HepG2 (cell line): ENCODE data around the gene CORO1C. TPM values are rescaled to one million over a fixed set of nuclear protein-coding genes. Genes with fewer than 3 reads are reported as not detected.
A peak's percentile ranks its signal among the peaks of the same experiment; 100 is the strongest.

ENCODE experiments used
- ELF3 ChIP-seq: IDR thresholded peaks from 2 replicates; pipeline ENCODE4 v1.6.1; 2016; ENCODE audit warnings: missing genetic modification reagents, missing compliant biosample characterization
- HMGXB3 ChIP-seq: sonication (generic); formaldehyde crosslinking; IDR thresholded peaks from 2 replicates; pipeline ENCODE4 v1.4.0; 2020; ENCODE audit warnings: missing genetic modification reagents, borderline replicate concordance
- HNF4A ChIP-seq: sonication (generic); formaldehyde crosslinking; IDR thresholded peaks from 2 replicates; pipeline ENCODE4 v1.4.0; 2020; ENCODE audit warnings: missing genetic modification reagents
- MAZ ChIP-seq, 2 experiments: sonication (generic) in 1 of 2; formaldehyde crosslinking in 1 of 2; IDR thresholded peaks; 2 replicates each; pipeline versions ENCODE4 v1.5.0 to v1.6.1; 2012 to 2020; ENCODE audit warnings: low read depth in 2 of 2, mild to moderate bottlenecking in 2 of 2, borderline replicate concordance in 1 of 2, improper control_type of control experiment in 1 of 2, low read length in 1 of 2, missing genetic modification reagents in 1 of 2, moderate library complexity in 1 of 2
- NCOA1 ChIP-seq: sonication (generic); formaldehyde crosslinking; IDR thresholded peaks from 2 replicates; pipeline ENCODE4 v1.9.0; 2021; ENCODE audit warnings: missing genetic modification reagents
- NPAS2 ChIP-seq: sonication (generic); formaldehyde crosslinking; IDR thresholded peaks from 2 replicates; pipeline ENCODE4 v1.8.0; 2022; ENCODE audit warnings: mild to moderate bottlenecking, missing genetic modification reagents, borderline replicate concordance
- SKI ChIP-seq: fragments of 450-650 bp; IDR thresholded peaks from one replicate; pipeline ENCODE4 v1.6.1; 2018; ENCODE audit warnings: mild to moderate bottlenecking; ENCODE audit not compliant: partially characterized antibody
- XRCC5 ChIP-seq: fragments of 200-400 bp; formaldehyde crosslinking; optimal IDR thresholded peaks from 2 replicates; pipeline ENCODE3; 2017; ENCODE audit warnings: mild to moderate bottlenecking, low read length
- ZBTB1 ChIP-seq: sonication (generic); formaldehyde crosslinking; IDR thresholded peaks from 2 replicates; pipeline ENCODE4 v1.4.0; 2020; ENCODE audit warnings: missing genetic modification reagents, borderline replicate concordance
- ZBTB20 ChIP-seq: sonication (generic); formaldehyde crosslinking; IDR thresholded peaks from 2 replicates; pipeline ENCODE4 v1.8.1; 2023; ENCODE audit warnings: missing genetic modification reagents, low read depth, mild to moderate bottlenecking, borderline replicate concordance
- ZC3H13 ChIP-seq: sonication (generic); formaldehyde crosslinking; IDR thresholded peaks from 2 replicates; pipeline ENCODE4 v1.8.1; 2023; ENCODE audit warnings: mild to moderate bottlenecking, missing genetic modification reagents, moderate library complexity
- ZNF546 ChIP-seq: sonication (generic); formaldehyde crosslinking; conservative IDR thresholded peaks from 2 replicates; pipeline ENCODE4 v1.8.1; 2023; ENCODE audit warnings: mild to moderate bottlenecking, missing genetic modification reagents
- ZNF569 ChIP-seq: sonication (generic); formaldehyde crosslinking; IDR thresholded peaks from 2 replicates; pipeline ENCODE4 v1.5.0; 2020; ENCODE audit warnings: mild to moderate bottlenecking, missing genetic modification reagents, moderate library complexity, borderline replicate concordance
- ZNF713 ChIP-seq: sonication (generic); formaldehyde crosslinking; IDR thresholded peaks from 2 replicates; pipeline ENCODE4 v1.4.0; 2020; ENCODE audit warnings: mild to moderate bottlenecking, missing genetic modification reagents
- polyA plus RNA-seq, 8 experiments: library from polyadenylated mRNA; depleted of rRNA in 3 of 8; stranded (reverse) in 7 of 8; unstranded in 1 of 8; fragments of >200 nt; fragmentation: Illumina TruSeq in 4 of 8; extraction: Trizol in 4 of 8; gene quantifications; 2 replicates each; pipeline versions ENCODE4 v1.2.1 to v1.2.3, GENCODE V29; 2011 to 2016; ENCODE audit warnings: low read depth in 4 of 8, missing spikeins in 1 of 8, mixed read lengths in 1 of 8; ENCODE audit not compliant: insufficient read depth in 1 of 8
- total RNA-seq, 5 experiments: library from RNA; depleted of rRNA; stranded (reverse); fragments of >200 nt; fragmentation: Illumina TruSeq; extraction: Trizol; gene quantifications; 2 replicates each; pipeline ENCODE4 v1.2.3, GENCODE V29; 2016; ENCODE audit warnings: low read depth in 1 of 5
- TF ChIP-seq, protein P1 (sequence below): sonication (generic); formaldehyde crosslinking; IDR thresholded peaks from 2 replicates; pipeline ENCODE4 v1.4.0; 2020; ENCODE audit warnings: missing genetic modification reagents

CORO1C gene
- total and polyA plus RNA-seq, 2 of the 13 experiments (the other 11 are each of a cell fraction or from before 2014, with no cell fraction given): 73.7 to 131 TPM

GRCh38 chr12:108734200-108734906, 3.0 kb upstream of the CORO1C start (continued):
- TF ChIP-seq ZC3H13 (CRISPR knock-in tag) (peak; percentile 41; the same call in 1 of the 2 replicates), HNF4A (CRISPR knock-in tag) (peak; percentile 94), MAZ (IDR thresholded peaks at IDR 0.05; ENCODE audit: borderline replicate concordance, low read depth, low read length) (no peak), MAZ (CRISPR knock-in tag; IDR thresholded peaks at IDR 0.05; ENCODE audit: low read depth) (no peak), ZBTB20 (CRISPR knock-in tag) (peak; percentile 83; the same call in 1 of the 2 replicates), NPAS2 (no peak), ZNF713 (CRISPR knock-in tag) (no peak), XRCC5 (no peak), ZBTB1 (no peak), ZNF569 (CRISPR knock-in tag) (no peak), SKI (no peak), ZNF546 (CRISPR knock-in tag) (no peak), NCOA1 (CRISPR knock-in tag) (no peak), ELF3 (CRISPR knock-in tag) (peak; percentile 66), HMGXB3 (CRISPR knock-in tag) (no peak)
- TF ChIP-seq, protein P1, sequence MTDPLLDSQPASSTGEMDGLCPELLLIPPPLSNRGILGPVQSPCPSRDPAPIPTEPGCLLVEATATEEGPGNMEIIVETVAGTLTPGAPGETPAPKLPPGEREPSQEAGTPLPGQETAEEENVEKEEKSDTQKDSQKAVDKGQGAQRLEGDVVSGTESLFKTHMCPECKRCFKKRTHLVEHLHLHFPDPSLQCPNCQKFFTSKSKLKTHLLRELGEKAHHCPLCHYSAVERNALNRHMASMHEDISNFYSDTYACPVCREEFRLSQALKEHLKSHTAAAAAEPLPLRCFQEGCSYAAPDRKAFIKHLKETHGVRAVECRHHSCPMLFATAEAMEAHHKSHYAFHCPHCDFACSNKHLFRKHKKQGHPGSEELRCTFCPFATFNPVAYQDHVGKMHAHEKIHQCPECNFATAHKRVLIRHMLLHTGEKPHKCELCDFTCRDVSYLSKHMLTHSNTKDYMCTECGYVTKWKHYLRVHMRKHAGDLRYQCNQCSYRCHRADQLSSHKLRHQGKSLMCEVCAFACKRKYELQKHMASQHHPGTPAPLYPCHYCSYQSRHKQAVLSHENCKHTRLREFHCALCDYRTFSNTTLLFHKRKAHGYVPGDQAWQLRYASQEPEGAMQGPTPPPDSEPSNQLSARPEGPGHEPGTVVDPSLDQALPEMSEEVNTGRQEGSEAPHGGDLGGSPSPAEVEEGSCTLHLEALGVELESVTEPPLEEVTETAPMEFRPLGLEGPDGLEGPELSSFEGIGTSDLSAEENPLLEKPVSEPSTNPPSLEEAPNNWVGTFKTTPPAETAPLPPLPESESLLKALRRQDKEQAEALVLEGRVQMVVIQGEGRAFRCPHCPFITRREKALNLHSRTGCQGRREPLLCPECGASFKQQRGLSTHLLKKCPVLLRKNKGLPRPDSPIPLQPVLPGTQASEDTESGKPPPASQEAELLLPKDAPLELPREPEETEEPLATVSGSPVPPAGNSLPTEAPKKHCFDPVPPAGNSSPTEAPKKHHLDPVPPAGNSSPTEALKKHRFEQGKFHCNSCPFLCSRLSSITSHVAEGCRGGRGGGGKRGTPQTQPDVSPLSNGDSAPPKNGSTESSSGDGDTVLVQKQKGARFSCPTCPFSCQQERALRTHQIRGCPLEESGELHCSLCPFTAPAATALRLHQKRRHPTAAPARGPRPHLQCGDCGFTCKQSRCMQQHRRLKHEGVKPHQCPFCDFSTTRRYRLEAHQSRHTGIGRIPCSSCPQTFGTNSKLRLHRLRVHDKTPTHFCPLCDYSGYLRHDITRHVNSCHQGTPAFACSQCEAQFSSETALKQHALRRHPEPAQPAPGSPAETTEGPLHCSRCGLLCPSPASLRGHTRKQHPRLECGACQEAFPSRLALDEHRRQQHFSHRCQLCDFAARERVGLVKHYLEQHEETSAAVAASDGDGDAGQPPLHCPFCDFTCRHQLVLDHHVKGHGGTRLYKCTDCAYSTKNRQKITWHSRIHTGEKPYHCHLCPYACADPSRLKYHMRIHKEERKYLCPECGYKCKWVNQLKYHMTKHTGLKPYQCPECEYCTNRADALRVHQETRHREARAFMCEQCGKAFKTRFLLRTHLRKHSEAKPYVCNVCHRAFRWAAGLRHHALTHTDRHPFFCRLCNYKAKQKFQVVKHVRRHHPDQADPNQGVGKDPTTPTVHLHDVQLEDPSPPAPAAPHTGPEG: 0 out of 2 replicates have a peak, but pooled peaks have one; percentile 52
